ENCODE data around the gene NBAS. TPM values are rescaled to one million over a fixed set of nuclear protein-coding genes. Genes with fewer than 3 reads are reported as not detected.
A peak's percentile ranks its signal among the peaks of the same experiment; 100 is the strongest.

The NBAS gene
- total and polyA plus RNA-seq, 2 donors (not counting 1 experiment from before 2014, with no cell fraction given) = 27.0 to 124 TPM

DNA sequence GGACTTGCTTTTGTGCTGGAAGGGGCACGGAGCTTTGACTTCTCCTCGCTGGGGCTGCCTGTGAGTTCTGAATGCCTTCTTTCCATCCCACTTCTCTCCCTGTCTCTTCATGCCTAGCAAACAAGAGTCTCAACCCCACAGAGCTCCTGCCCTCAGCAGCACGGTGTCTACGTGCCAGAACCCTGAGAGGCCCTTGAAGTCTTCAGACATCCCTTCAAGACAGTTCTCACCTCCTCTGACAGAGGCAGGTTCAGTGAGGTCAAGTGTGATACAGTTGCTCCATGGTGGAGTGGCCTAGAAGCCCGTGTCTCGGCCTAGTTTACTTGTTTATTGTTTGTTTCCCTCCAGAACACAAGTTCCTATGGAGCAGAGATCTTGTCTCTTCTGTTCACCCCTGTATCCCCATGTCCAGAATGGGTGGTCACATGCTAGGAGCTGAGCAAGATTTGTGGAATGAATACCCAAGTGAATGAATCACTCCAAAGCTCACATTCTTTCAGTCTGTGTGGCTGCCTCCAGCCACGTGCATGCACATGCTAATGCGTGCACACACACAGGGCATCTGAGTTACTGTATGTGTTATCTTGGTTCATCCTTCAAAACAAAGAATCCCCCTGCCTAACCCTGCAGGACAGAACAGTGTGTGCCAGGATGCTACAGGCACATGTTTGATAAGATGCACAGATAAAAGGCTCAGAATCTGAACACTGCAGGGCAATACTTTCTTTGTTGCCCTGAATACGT, 391.6 kb downstream of the NBAS start:
- H3K4me2 ChIP-seq (ENCODE audit: extremely low read depth, insufficient read depth, low read length) = peak overlapping the region; percentile 44
- peaks cover 11% of the 10 kb centered on the region for H3K4me1 ChIP-seq (ENCODE audit: control insufficient read depth, extremely low read depth, insufficient read depth, low read length)
- H3K9me3 ChIP-seq (ENCODE audit: control insufficient read depth, insufficient read depth, low read depth, low read length) = no peaks in the 10 kb centered on the region
- peak overlapping the region; percentile 91 for H3K27ac ChIP-seq (ENCODE audit: insufficient read depth, low read length)
- peak overlapping the region in 1 of 4 experiments; percentile 32 for H3K4me3 ChIP-seq (replicated peaks in 1 of 4; ENCODE audit: control extremely low read depth in 1 of 4, insufficient read depth in 1 of 4, low read depth in 3 of 4, low read length in 4 of 4)
- peak; percentile 90 to 98 for DNase-seq (ENCODE audit: low read depth in 2 of 2)
- H3K36me3 ChIP-seq (ENCODE audit: control insufficient read depth, insufficient read depth, low read length) = no peaks in the 10 kb centered on the region
- H4K20me1 ChIP-seq (ENCODE audit: control insufficient read depth, extremely low read depth, insufficient read depth, low read length) = no peaks in the 10 kb centered on the region
- H2AFZ ChIP-seq (ENCODE audit: low read length) = peak overlapping the region; percentile 39
- H3K27me3 ChIP-seq (ENCODE audit: control insufficient read depth, insufficient read depth, low read length) = no peaks in the 10 kb centered on the region
- no peaks in the 10 kb centered on the region for H3K79me2 ChIP-seq (ENCODE audit: control insufficient read depth, insufficient read depth, low read length)
- TF ChIP-seq, protein P1, sequence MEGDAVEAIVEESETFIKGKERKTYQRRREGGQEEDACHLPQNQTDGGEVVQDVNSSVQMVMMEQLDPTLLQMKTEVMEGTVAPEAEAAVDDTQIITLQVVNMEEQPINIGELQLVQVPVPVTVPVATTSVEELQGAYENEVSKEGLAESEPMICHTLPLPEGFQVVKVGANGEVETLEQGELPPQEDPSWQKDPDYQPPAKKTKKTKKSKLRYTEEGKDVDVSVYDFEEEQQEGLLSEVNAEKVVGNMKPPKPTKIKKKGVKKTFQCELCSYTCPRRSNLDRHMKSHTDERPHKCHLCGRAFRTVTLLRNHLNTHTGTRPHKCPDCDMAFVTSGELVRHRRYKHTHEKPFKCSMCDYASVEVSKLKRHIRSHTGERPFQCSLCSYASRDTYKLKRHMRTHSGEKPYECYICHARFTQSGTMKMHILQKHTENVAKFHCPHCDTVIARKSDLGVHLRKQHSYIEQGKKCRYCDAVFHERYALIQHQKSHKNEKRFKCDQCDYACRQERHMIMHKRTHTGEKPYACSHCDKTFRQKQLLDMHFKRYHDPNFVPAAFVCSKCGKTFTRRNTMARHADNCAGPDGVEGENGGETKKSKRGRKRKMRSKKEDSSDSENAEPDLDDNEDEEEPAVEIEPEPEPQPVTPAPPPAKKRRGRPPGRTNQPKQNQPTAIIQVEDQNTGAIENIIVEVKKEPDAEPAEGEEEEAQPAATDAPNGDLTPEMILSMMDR (conservative IDR thresholded peaks at IDR 0.05 in 1 of 2, IDR thresholded peaks at IDR 0.05 in 1 of 2; ENCODE audit: low read depth in 1 of 2, low read length in 2 of 2) = no peak
- no peak for TF ChIP-seq EZH2 (IDR thresholded peaks at IDR 0.05; ENCODE audit: low read length, missing control alignments)
- H3K9ac ChIP-seq (ENCODE audit: insufficient read depth, low read length) = no peak overlapping the region

DNA sequence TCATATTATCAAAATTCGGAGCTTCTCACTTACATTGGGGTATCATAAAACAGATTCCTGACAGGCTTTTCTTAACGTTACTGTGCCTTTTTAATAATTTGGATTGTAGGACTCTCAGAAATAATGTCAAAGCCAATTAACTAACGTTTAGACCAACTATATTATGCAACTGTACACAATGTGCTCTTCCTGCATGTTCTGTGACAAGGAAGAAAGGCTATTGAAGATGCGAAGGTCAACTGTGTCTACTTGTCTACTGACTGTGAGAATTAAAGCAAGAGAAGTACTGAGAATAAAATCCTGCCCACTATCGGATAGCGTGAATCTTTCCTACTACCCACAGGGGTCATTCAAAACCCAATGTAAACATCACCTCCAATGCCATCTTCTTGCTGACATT, 393.0 kb downstream of the NBAS start:
- Histone ChIP-seq H3K79me2 (ENCODE audit: control insufficient read depth, insufficient read depth, low read length) (no peaks in the 10 kb centered on the region), H3K4me1 (ENCODE audit: control insufficient read depth, extremely low read depth, insufficient read depth, low read length) (peaks cover 11% of the 10 kb centered on the region), H3K36me3 (ENCODE audit: control insufficient read depth, insufficient read depth, low read length) (no peaks in the 10 kb centered on the region), H3K27ac (ENCODE audit: insufficient read depth, low read length) (no peak overlapping the region), H3K9ac (ENCODE audit: insufficient read depth, low read length) (no peak overlapping the region), H3K4me2 (ENCODE audit: extremely low read depth, insufficient read depth, low read length) (no peak overlapping the region), H4K20me1 (ENCODE audit: control insufficient read depth, extremely low read depth, insufficient read depth, low read length) (no peaks in the 10 kb centered on the region), H2AFZ (ENCODE audit: low read length) (no peak overlapping the region), H3K4me3 (replicated peaks in 1 of 4; ENCODE audit: control extremely low read depth in 1 of 4, insufficient read depth in 1 of 4, low read depth in 3 of 4, low read length in 4 of 4) (no peak overlapping the region), H3K9me3 (ENCODE audit: control insufficient read depth, insufficient read depth, low read depth, low read length) (no peaks in the 10 kb centered on the region), H3K27me3 (ENCODE audit: control insufficient read depth, insufficient read depth, low read length) (no peaks in the 10 kb centered on the region)
- DNase-seq (ENCODE audit: low read depth in 2 of 2) = no peak
- no peak for TF ChIP-seq EZH2 (IDR thresholded peaks at IDR 0.05; ENCODE audit: low read length, missing control alignments)
- TF ChIP-seq, protein P1 (conservative IDR thresholded peaks at IDR 0.05 in 1 of 2, IDR thresholded peaks at IDR 0.05 in 1 of 2; ENCODE audit: low read depth in 1 of 2, low read length in 2 of 2) = no peak

DNA sequence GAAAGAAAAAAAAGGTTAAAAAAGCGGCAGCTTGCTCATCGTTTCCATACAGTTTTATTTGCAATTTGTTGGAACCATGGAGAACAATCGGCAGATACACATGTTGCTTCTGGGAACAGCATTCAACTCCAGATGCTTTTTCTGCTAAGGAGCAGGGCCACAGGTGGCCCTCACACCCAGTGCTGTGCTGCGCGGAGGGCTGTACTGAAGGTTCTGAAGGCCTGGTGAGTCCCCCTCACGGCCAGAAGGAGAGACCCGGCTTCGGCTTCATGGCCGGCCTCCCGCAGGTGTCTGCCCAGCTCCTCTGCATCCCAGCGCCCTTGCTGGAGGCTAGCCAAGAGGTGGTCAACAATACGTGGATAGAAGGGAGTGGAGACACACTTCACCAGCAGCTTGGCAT, 394.3 kb downstream of the NBAS start:
- Histone ChIP-seq H3K4me3 (replicated peaks in 1 of 4; ENCODE audit: control extremely low read depth in 1 of 4, insufficient read depth in 1 of 4, low read depth in 3 of 4, low read length in 4 of 4) (no peak overlapping the region), H3K27me3 (ENCODE audit: control insufficient read depth, insufficient read depth, low read length) (no peaks in the 10 kb centered on the region), H3K9ac (ENCODE audit: insufficient read depth, low read length) (no peak overlapping the region), H3K79me2 (ENCODE audit: control insufficient read depth, insufficient read depth, low read length) (no peaks in the 10 kb centered on the region), H3K4me1 (ENCODE audit: control insufficient read depth, extremely low read depth, insufficient read depth, low read length) (peaks cover 11% of the 10 kb centered on the region), H4K20me1 (ENCODE audit: control insufficient read depth, extremely low read depth, insufficient read depth, low read length) (no peaks in the 10 kb centered on the region), H3K27ac (ENCODE audit: insufficient read depth, low read length) (no peak overlapping the region), H2AFZ (ENCODE audit: low read length) (no peak overlapping the region), H3K9me3 (ENCODE audit: control insufficient read depth, insufficient read depth, low read depth, low read length) (no peaks in the 10 kb centered on the region), H3K4me2 (ENCODE audit: extremely low read depth, insufficient read depth, low read length) (no peak overlapping the region), H3K36me3 (ENCODE audit: control insufficient read depth, insufficient read depth, low read length) (no peaks in the 10 kb centered on the region)
- DNase-seq (ENCODE audit: low read depth in 2 of 2) = no peak
- TF ChIP-seq EZH2 (IDR thresholded peaks at IDR 0.05; ENCODE audit: low read length, missing control alignments) = no peak
- TF ChIP-seq, protein P1 (conservative IDR thresholded peaks at IDR 0.05 in 1 of 2, IDR thresholded peaks at IDR 0.05 in 1 of 2; ENCODE audit: low read depth in 1 of 2, low read length in 2 of 2) = no peak
